Choroid plexus epithelial cell (primary cell): ENCODE data around the gene EHMT1.
"Not testable (repeated sequence)": the region's sequence is repeated elsewhere in the genome, so short reads cannot be mapped to it uniquely, and the experiment has no call there.

Experiments
- DNase-seq: peaks from one replicate; pipeline ENCODE4 v3.0.0-alpha.2; 2010; ENCODE audit warnings: low read depth
- H3K4me3 ChIP-seq: 2 replicates; pipeline ENCODE4 v1.5.1; 2011; ENCODE audit warnings: low read depth, mild to moderate bottlenecking, control low read depth, low read length, moderate library complexity
- CTCF ChIP-seq: conservative IDR thresholded peaks from 2 replicates; pipeline ENCODE4 v1.5.1; 2011; ENCODE audit warnings: low read depth, mild to moderate bottlenecking, control low read depth, inconsistent platforms, low read length, moderate library complexity

EHMT1 gene

GRCh38 chr9:137875354-137875753 is 256.5 kb downstream of the EHMT1 start:
- TF ChIP-seq CTCF: no peak
- H3K4me3 ChIP-seq: no peak overlapping the region
- no peak for DNase-seq

DNA sequence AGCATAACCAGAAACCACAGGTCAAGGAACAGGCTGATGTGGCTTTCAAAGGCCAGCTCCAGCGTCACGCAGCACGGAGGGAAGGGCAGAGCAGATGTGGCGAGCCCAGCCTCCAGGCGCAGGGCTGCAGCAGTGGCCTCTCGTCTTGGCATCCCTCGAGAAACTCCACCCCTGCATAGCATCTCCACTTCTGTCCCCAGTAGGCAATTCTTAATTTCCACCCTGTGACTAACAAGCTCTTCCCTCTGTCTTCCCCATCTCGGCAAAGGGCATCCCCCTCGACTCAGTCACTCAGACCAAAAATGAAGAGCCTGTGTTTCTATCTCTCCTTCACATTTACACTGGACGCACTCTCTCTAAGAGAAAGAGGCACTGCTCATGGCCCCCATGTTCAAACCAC is 257.0 kb downstream of the EHMT1 start:
- no peak for TF ChIP-seq CTCF
- no peak for DNase-seq
- H3K4me3 ChIP-seq: no peak overlapping the region

- no peak for DNase-seq
- no peak for TF ChIP-seq CTCF
- no peak overlapping the region for H3K4me3 ChIP-seq
These were observed 257.5 kb downstream of the EHMT1 start for GRCh38 chr9:137876269-137876668.

- H3K4me3 ChIP-seq: no peak overlapping the region
- no peak for TF ChIP-seq CTCF
- DNase-seq: no peak
These were observed 258.1 kb downstream of the EHMT1 start for GRCh38 chr9:137876781-137877386.

DNA sequence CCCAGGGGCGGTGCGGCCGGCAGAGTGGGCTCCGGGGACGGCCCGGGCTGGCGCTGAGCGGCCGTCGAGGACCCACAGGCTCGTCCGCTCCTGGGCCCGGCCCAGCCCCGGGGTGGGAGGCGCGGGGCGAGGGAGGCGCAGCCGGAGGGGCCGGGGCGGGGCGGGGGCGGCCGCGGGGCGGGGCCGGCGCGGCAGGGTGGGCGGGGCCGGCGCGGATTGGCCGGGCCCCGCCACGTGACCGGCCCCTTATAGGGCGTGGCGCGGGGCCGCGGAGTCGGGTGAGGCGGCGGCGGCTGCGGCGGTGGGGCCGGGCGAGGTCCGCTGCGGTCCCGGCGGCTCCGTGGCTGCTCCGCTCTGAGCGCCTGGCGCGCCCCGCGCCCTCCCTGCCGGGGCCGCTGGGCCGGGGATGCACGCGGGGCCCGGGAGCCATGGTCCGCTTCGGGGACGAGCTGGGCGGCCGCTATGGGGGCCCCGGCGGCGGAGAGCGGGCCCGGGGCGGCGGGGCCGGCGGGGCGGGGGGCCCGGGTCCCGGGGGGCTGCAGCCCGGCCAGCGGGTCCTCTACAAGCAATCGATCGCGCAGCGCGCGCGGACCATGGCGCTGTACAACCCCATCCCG is 258.8 kb downstream of the EHMT1 start, which contains the start of gene CACNA1B:
CACNA1B (plus strand) TSS at position 277 of the 617 bp plus-strand sequence; CDS start at position 429, 152 bp downstream.
- peak within 1 kb of the TSS; percentile 41 for H3K4me3 ChIP-seq
- DNase-seq: not testable (repeated sequence)

DNA sequence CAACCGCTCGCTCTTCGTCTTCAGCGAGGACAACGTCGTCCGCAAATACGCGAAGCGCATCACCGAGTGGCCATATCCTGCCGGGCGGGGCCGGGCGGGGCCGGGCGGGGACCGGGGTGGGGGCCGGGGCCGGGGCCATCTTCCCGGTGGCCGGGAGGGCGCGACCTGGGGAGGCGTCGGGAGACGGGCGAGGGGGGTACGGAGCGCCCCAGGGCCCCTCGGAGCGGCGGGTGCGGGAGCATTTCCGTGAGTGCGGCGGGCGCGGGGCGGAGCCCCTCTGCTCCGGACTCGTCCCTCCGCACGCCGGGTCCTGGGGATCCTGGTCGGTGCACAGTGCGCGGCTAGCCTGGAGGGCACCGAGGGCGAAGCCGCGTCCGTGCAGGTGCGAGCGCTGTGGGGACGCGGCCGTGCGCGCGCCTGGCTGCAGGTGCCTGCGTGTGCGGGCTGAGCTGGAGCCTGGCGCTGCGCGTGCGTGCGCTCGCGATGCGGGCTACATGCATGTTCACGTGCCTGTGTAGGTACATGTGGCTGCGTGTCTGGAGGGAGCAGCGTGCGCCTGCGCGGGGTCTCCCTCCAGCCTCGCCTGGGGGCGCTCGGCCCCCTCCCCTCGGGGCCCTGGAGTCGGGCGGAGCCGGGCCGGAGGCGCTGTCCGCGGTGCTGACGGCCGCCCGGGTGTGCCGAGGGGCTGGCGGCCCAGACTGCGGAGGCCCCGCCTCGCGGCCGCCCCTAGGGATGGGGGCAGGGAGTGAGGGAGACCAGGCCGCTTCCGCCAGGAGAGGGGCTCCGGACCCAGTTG is 259.5 kb downstream of the EHMT1 start:
- H3K4me3 ChIP-seq: peak overlapping the region; percentile 41
- TF ChIP-seq CTCF: no peak
- DNase-seq: peak; percentile 25

DNA sequence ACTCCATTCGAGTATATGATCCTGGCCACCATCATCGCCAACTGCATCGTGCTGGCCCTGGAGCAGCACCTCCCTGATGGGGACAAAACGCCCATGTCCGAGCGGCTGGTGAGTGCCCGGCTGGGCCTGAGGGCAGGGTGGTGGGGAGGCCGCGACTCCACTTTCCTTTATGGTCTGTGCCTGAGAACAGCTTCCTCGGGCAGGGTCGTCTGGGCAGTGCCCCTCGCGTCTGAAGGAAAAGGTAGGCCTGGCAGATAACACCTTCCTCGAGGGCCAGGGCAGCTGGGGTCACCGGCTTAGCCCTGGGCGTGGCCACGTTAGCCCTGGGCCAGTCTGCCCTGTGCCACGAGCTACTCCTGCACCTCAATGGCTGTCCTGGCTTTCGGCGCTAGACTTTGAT is 260.2 kb downstream of the EHMT1 start:
- no peak for TF ChIP-seq CTCF
- no peak overlapping the region for H3K4me3 ChIP-seq
- DNase-seq: no peak
